HEK293T (cell line): ENCODE data around the gene TAS1R2.

Experiments
- BHLHE40 ChIP-seq: fragments of 450-650 bp; IDR thresholded peaks from 2 replicates; pipeline ENCODE4 v1.6.1; 2016; ENCODE audit warnings: mild to moderate bottlenecking, moderate library complexity, borderline replicate concordance
- FOXA1 ChIP-seq: fragments of 450-650 bp; IDR thresholded peaks from 2 replicates; pipeline ENCODE4 v1.6.1; 2016; ENCODE audit warnings: mild to moderate bottlenecking
- FOXK2 ChIP-seq: fragments of 450-650 bp; IDR thresholded peaks from 2 replicates; pipeline ENCODE4 v1.6.1; 2016; ENCODE audit warnings: mild to moderate bottlenecking
- FOXM1 ChIP-seq: fragments of 450-650 bp; IDR thresholded peaks from 2 replicates; pipeline ENCODE4 v1.6.1; 2017; ENCODE audit warnings: mild to moderate bottlenecking, borderline replicate concordance
- L3MBTL2 ChIP-seq: fragments of 450-650 bp; conservative IDR thresholded peaks from 2 replicates; pipeline ENCODE4 v1.6.1; 2016; ENCODE audit warnings: mild to moderate bottlenecking
- LEF1 ChIP-seq: fragments of 450-650 bp; IDR thresholded peaks from 2 replicates; pipeline ENCODE4 v1.6.1; 2017; ENCODE audit warnings: mild to moderate bottlenecking, borderline replicate concordance
- SP1 ChIP-seq: fragments of 450-650 bp; IDR thresholded peaks from 2 replicates; pipeline ENCODE4 v1.6.1; 2017
- SUZ12 ChIP-seq: fragments of 450-650 bp; IDR thresholded peaks from 2 replicates; pipeline ENCODE4 v1.6.1; 2016; ENCODE audit warnings: mild to moderate bottlenecking
- TARDBP ChIP-seq: fragments of 450-650 bp; IDR thresholded peaks from 2 replicates; pipeline ENCODE4 v1.6.1; 2016
- ZNF384 ChIP-seq: fragments of 450-650 bp; IDR thresholded peaks from 2 replicates; pipeline ENCODE4 v1.6.1; 2016

- TF ChIP-seq SP1 (no peak), ZNF384 (no peak), BHLHE40 (no peak), LEF1 (no peak), FOXM1 (no peak), FOXA1 (no peak), SUZ12 (no peak), L3MBTL2 (no peak), TARDBP (no peak), FOXK2 (no peak)
Observed at GRCh38 chr1:18891426-18891780, 31.9 kb upstream of the TAS1R2 start.
